ENCODE measurements around the gene SEMA3B.

Gene SEMA3B

DNA sequence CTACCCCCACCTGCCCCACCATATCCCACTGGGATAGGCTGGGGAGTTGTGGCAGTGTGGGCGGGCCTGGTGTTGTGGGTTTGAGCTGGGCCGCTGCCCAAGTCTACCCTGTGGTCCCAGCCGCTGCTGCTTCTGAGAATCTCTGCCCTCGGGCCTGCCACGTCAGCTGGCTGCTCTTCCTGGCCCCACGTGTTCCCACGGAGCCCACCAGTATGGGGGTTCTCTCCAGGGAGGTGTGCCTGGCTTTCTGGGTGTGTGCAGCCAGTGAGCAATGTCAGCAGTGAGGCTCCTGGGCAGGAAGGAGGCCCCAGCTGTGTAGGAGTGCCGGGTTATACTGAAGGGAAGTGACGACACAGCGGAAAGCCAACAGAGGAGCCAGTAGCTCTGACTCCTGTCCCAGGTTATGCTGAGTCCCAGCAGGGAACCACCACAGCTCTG lies 22.4 kb upstream of the SEMA3B start:
- Histone ChIP-seq H3K27ac (ENCODE audit: poor library complexity, severe bottlenecking) (peak overlapping the region; percentile 93), H3K4me1 (ENCODE audit: insufficient read depth, poor library complexity, severe bottlenecking) (peaks cover 39% of the 10 kb centered on the region), H3K36me3 (ENCODE audit: low read depth) (peaks cover 33% of the 10 kb centered on the region), H3K27me3 (ENCODE audit: insufficient read depth, poor library complexity, severe bottlenecking) (no peaks in the 10 kb centered on the region), H3K4me3 (ENCODE audit: severe bottlenecking) (no peak overlapping the region), H3K9me3 (ENCODE audit: severe bottlenecking) (no peaks in the 10 kb centered on the region)
- TF ChIP-seq, protein P1, sequence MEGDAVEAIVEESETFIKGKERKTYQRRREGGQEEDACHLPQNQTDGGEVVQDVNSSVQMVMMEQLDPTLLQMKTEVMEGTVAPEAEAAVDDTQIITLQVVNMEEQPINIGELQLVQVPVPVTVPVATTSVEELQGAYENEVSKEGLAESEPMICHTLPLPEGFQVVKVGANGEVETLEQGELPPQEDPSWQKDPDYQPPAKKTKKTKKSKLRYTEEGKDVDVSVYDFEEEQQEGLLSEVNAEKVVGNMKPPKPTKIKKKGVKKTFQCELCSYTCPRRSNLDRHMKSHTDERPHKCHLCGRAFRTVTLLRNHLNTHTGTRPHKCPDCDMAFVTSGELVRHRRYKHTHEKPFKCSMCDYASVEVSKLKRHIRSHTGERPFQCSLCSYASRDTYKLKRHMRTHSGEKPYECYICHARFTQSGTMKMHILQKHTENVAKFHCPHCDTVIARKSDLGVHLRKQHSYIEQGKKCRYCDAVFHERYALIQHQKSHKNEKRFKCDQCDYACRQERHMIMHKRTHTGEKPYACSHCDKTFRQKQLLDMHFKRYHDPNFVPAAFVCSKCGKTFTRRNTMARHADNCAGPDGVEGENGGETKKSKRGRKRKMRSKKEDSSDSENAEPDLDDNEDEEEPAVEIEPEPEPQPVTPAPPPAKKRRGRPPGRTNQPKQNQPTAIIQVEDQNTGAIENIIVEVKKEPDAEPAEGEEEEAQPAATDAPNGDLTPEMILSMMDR (IDR thresholded peaks at IDR 0.05; ENCODE audit: poor library complexity, severe bottlenecking): peak; percentile 82
- DNase-seq (ENCODE audit: low spot score) (peak; percentile 97), ATAC-seq (ENCODE audit: low read depth) (peak; percentile 80)

DNA sequence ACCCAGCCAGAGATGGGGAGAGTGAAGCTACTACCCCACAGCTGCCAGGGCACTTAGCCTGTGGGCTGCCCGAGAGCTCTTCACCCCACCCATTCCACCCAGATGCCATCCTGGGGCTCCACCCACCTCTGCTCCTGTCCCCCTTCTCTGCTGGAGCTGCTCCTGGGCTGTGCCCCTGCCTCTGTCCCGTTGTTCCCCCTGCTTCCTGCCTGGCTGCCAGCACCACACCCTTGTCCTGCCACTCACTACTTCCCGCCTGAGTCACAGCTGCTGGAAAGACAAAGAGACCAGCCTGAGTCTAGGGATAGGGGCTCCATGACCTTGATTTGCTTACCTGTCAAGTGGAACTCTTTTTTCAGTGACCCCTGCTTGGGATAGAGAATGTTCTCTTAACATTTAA lies 20.6 kb upstream of the SEMA3B start:
- H3K36me3 ChIP-seq (ENCODE audit: low read depth): peaks cover 50% of the 10 kb centered on the region
- no peaks in the 10 kb centered on the region for H3K9me3 ChIP-seq (ENCODE audit: severe bottlenecking)
- peaks cover 47% of the 10 kb centered on the region for H3K4me1 ChIP-seq (ENCODE audit: insufficient read depth, poor library complexity, severe bottlenecking)
- H3K27me3 ChIP-seq (ENCODE audit: insufficient read depth, poor library complexity, severe bottlenecking): no peaks in the 10 kb centered on the region
- peak; percentile 20; the same call in 2 of the 3 replicates for ATAC-seq (ENCODE audit: low read depth)
- H3K4me3 ChIP-seq (ENCODE audit: severe bottlenecking): no peak overlapping the region
- no peak for DNase-seq (ENCODE audit: low spot score)
- peak overlapping the region; percentile 93 for H3K27ac ChIP-seq (ENCODE audit: poor library complexity, severe bottlenecking)
- TF ChIP-seq, protein P1 (IDR thresholded peaks at IDR 0.05; ENCODE audit: poor library complexity, severe bottlenecking): no peak

DNA sequence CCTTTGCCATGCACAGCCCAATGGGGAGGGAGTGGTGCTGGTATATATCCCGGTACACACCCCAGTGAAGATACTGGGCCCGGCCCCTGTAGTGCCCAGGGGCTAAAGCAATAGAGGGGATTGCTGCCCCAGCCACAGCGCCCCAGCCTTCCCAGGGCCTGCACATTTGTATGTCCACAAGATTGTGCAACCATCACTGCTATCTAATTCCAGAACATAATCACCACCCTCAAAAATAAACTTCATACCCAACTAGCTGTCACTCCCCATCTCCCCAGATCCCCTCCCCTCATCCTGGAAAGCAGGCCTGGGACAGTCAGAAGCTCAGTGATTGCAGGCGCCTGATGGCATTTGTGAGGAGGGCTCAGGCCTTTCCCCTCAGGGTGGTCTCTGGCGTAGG lies 19.5 kb upstream of the SEMA3B start:
- peak overlapping the region; percentile 93 for H3K27ac ChIP-seq (ENCODE audit: poor library complexity, severe bottlenecking)
- DNase-seq (ENCODE audit: low spot score) (no peak), ATAC-seq (ENCODE audit: low read depth) (no peak)
- H3K4me3 ChIP-seq (ENCODE audit: severe bottlenecking): no peak overlapping the region
- H3K36me3 ChIP-seq (ENCODE audit: low read depth): peaks cover 54% of the 10 kb centered on the region
- no peaks in the 10 kb centered on the region for H3K9me3 ChIP-seq (ENCODE audit: severe bottlenecking)
- H3K27me3 ChIP-seq (ENCODE audit: insufficient read depth, poor library complexity, severe bottlenecking): no peaks in the 10 kb centered on the region
- TF ChIP-seq, protein P1 (IDR thresholded peaks at IDR 0.05; ENCODE audit: poor library complexity, severe bottlenecking): no peak
- peaks cover 53% of the 10 kb centered on the region for H3K4me1 ChIP-seq (ENCODE audit: insufficient read depth, poor library complexity, severe bottlenecking)

DNA sequence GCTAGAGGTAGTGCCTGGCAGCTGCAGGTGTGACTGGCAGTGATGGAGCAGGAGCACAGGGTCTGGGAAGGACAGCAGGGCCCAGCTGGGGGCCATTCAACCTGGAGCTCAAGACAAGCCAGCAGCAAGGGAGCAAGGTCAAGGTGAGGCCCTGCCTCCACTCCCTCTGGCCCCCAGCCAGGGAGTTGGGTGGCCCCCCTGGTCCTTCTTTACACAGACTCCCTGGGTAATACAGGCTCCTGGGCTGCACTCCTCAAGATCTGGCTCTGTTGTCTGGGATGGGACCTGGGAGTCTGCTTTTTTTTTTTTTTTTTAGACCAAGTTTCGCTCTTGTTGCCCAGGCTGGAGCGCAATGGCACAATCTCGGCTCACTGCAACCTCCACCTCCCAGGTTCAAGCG lies 18.4 kb upstream of the SEMA3B start:
- ATAC-seq (ENCODE audit: low read depth): no peak
- H3K4me3 ChIP-seq (ENCODE audit: severe bottlenecking): no peak overlapping the region
- no peak for DNase-seq (ENCODE audit: low spot score)
- H3K27me3 ChIP-seq (ENCODE audit: insufficient read depth, poor library complexity, severe bottlenecking): no peaks in the 10 kb centered on the region
- H3K9me3 ChIP-seq (ENCODE audit: severe bottlenecking): no peaks in the 10 kb centered on the region
- H3K36me3 ChIP-seq (ENCODE audit: low read depth): peaks cover 63% of the 10 kb centered on the region
- TF ChIP-seq, protein P1 (IDR thresholded peaks at IDR 0.05; ENCODE audit: poor library complexity, severe bottlenecking): no peak
- H3K27ac ChIP-seq (ENCODE audit: poor library complexity, severe bottlenecking): peak overlapping the region; percentile 93
- H3K4me1 ChIP-seq (ENCODE audit: insufficient read depth, poor library complexity, severe bottlenecking): peaks cover 63% of the 10 kb centered on the region

DNA sequence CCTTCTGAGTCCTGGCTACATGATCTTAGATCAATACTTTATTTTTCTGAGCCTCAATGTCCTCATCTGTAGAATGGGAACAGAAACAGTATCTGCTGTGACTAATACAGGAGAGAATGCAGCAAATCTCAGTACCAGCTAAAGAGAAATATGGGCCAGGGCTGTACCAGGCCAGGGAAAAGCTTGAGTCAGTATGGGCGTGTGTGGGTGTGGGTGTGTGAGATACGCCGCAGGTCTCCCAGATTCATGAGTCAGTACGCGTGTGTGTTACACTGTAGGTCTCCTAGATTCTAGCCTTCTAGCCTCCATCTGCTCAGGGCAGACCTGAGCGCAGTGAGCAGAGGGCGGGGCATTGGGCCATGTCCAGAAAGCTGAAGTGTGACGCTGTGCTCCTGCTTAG lies 17.7 kb upstream of the SEMA3B start:
- Histone ChIP-seq H3K4me1 (ENCODE audit: insufficient read depth, poor library complexity, severe bottlenecking) (peaks cover 59% of the 10 kb centered on the region), H3K27me3 (ENCODE audit: insufficient read depth, poor library complexity, severe bottlenecking) (no peaks in the 10 kb centered on the region), H3K4me3 (ENCODE audit: severe bottlenecking) (no peak overlapping the region), H3K9me3 (ENCODE audit: severe bottlenecking) (no peaks in the 10 kb centered on the region), H3K36me3 (ENCODE audit: low read depth) (peaks cover 65% of the 10 kb centered on the region), H3K27ac (ENCODE audit: poor library complexity, severe bottlenecking) (peak overlapping the region; percentile 93)
- peak; percentile 70 for ATAC-seq (ENCODE audit: low read depth)
- TF ChIP-seq, protein P1 (IDR thresholded peaks at IDR 0.05; ENCODE audit: poor library complexity, severe bottlenecking): no peak
- peak; percentile 91 for DNase-seq (ENCODE audit: low spot score)

Measured in RWPE2 (cell line).